OCI-LY7 (cell line): ENCODE data around the gene SMIM45.

Experiments
- BruUV-seq: library from RNA; stranded (reverse); fragments of 400-500 nt; replicated peaks from 2 replicates; lab custom pipeline; 2021; lab: Mats Ljungman, UMichigan
- CTCF ChIA-PET: fragments of 300-600 bp; sonication (Branson Sonifier 250); formaldehyde crosslinking; loops from one replicate; lab custom pipeline; 2022; ENCODE audit warnings: antibody characterized with exemption; ENCODE audit not compliant: unreplicated experiment; lab: Charles Lee
- POLR2A ChIA-PET: fragments of 300-600 bp; sonication (Branson Sonifier 250); formaldehyde crosslinking; loops from one replicate; lab custom pipeline; 2022; ENCODE audit warnings: antibody characterized with exemption; lab: Charles Lee
- DNase-seq: peaks from one replicate; pipeline ENCODE4 v3.0.0-alpha.2; 2015; ENCODE audit warnings: low spot score
- H2AFZ ChIP-seq: fragments of 200-600 bp; sonication (generic), shearing (Covaris generic); 2 replicates; pipeline ENCODE4 v1.6.1; 2014; ENCODE audit warnings: mild to moderate bottlenecking, antibody characterized with exemption, low read length, moderate library complexity
- H3K27ac ChIP-seq: fragments of 200-600 bp; sonication (generic); 2 replicates; pipeline ENCODE4 v1.5.1; 2014; ENCODE audit warnings: mixed run types, low read depth, mild to moderate bottlenecking, moderate library complexity, low read length, inconsistent platforms; ENCODE audit not compliant: poor library complexity, severe bottlenecking
- H3K36me3 ChIP-seq: fragments of 200-600 bp; sonication (generic); 2 replicates; pipeline ENCODE4 v1.6.1; 2014; ENCODE audit warnings: mild to moderate bottlenecking, antibody characterized with exemption, low read length, moderate library complexity, mixed read lengths; ENCODE audit not compliant: insufficient read depth
- H3K4me1 ChIP-seq: fragments of 200-600 bp; sonication (generic); 2 replicates; pipeline ENCODE4 v1.5.1; 2014; ENCODE audit warnings: mild to moderate bottlenecking, low read length; ENCODE audit not compliant: insufficient read depth, poor library complexity, severe bottlenecking
- H3K4me2 ChIP-seq: fragments of 200-600 bp; sonication (generic); 2 replicates; pipeline ENCODE4 v1.6.1; 2014; ENCODE audit warnings: mild to moderate bottlenecking, low read length
- H3K4me3 ChIP-seq: fragments of 200-600 bp; sonication (generic); 2 replicates; pipeline ENCODE4 v1.5.1; 2014; ENCODE audit warnings: mild to moderate bottlenecking, low read depth, low read length; ENCODE audit not compliant: poor library complexity, severe bottlenecking
- H3K79me2 ChIP-seq: fragments of 200-600 bp; sonication (generic); 2 replicates; pipeline ENCODE4 v1.6.1; 2016; ENCODE audit warnings: low read depth, mild to moderate bottlenecking, low read length, moderate library complexity, mixed read lengths; ENCODE audit not compliant: insufficient read depth
- H3K9me2 ChIP-seq: fragments of 200-600 bp; sonication (generic); 2 replicates; pipeline ENCODE4 v1.6.1; 2016; ENCODE audit warnings: mild to moderate bottlenecking, low read length, mixed read lengths; ENCODE audit not compliant: insufficient read depth
- H3K9me3 ChIP-seq: fragments of 200-600 bp; sonication (generic); 2 replicates; pipeline ENCODE4 v1.6.1; 2014; ENCODE audit warnings: mild to moderate bottlenecking, mixed run types, low read length, mixed read lengths
- H4K20me1 ChIP-seq: fragments of 200-600 bp; sonication (generic); 2 replicates; pipeline ENCODE4 v1.6.1; 2014; ENCODE audit warnings: mild to moderate bottlenecking, antibody characterized with exemption, low read length, moderate library complexity, mixed read lengths; ENCODE audit not compliant: insufficient read depth
- CTCF ChIP-seq: fragments of 200-600 bp; sonication (generic); conservative IDR thresholded peaks from 2 replicates; pipeline ENCODE4 v1.5.1; 2014; ENCODE audit warnings: mild to moderate bottlenecking, antibody characterized with exemption, low read length, moderate library complexity, mixed read lengths
- EZH2phosphoT487 ChIP-seq: fragments of 200-600 bp; sonication (generic); IDR thresholded peaks from 2 replicates; pipeline ENCODE4 v1.6.1; 2018; ENCODE audit warnings: low read depth, borderline replicate concordance, mild to moderate bottlenecking, mixed run types, antibody characterized with exemption, low read length, moderate library complexity, mixed read lengths
- intact Hi-C: fragments of 100-400 bp; cut with micrococcal nuclease; formaldehyde crosslinking; loops from one replicate; pipeline ENCODE4 v1.10.0; 2022; ENCODE audit not compliant: unreplicated experiment

Gene SMIM45

GRCh38 chr22:41923595-41924276, 28.2 kb upstream of the SMIM45 start:
- TSS peak; percentile 48 for BruUV-seq
- H3K9me2 ChIP-seq = no peaks in the 10 kb centered on the region
- H4K20me1 ChIP-seq = 0 out of 2 replicates have a peak, but pooled peaks cover 4% of the 10 kb centered on the region
- no peak overlapping the region for H3K4me3 ChIP-seq
- H3K4me2 ChIP-seq = peak overlapping the region; percentile 80
- H3K4me1 ChIP-seq = peaks cover 98% of the 10 kb centered on the region
- DNase-seq = no peak
- CTCF ChIA-PET = no interaction called here
- H3K9me3 ChIP-seq = no peaks in the 10 kb centered on the region
- peaks cover 17% of the 10 kb centered on the region; the same call in 1 of the 2 replicates for H3K36me3 ChIP-seq
- H3K27ac ChIP-seq = peak overlapping the region; percentile 88
- H2AFZ ChIP-seq = no peak overlapping the region
- intact Hi-C loops = loop anchor here (5.0 kb wide), 1 partner anchor 91 kb away; the partner anchor contains the start of gene SREBF2
- POLR2A ChIA-PET = interaction anchor here (0.5 to 2.2 kb wide), 7 partner anchors 9 to 1011 kb away, joined by 3 to 7 read pairs (median 4); partner anchors contain the start of gene SHISA8
- TF ChIP-seq EZH2phosphoT487 = no peak
- TF ChIP-seq CTCF = no peak
- H3K79me2 ChIP-seq = peaks cover 4% of the 10 kb centered on the region; the same call in 1 of the 2 replicates

- H2AFZ ChIP-seq = no peak overlapping the region
- H3K36me3 ChIP-seq = peaks cover 17% of the 10 kb centered on the region; the same call in 1 of the 2 replicates
- H3K4me1 ChIP-seq = peaks cover 95% of the 10 kb centered on the region
- POLR2A ChIA-PET = interaction anchor here (0.9 to 2.1 kb wide), 7 partner anchors 11 to 519 kb away, joined by 3 to 9 read pairs (median 4); partner anchors contain the start of genes CCDC134 and CENPM
- CTCF ChIA-PET = interaction anchor here (0.6 to 1.9 kb wide), 7 partner anchors 10 to 260 kb away, joined by 3 to 5 read pairs (median 3); partner anchors contain the start of gene CENPM
- H3K4me3 ChIP-seq = peak overlapping the region; percentile 68
- peak overlapping the region; percentile 76 for H3K27ac ChIP-seq
- peaks cover 4% of the 10 kb centered on the region; the same call in 1 of the 2 replicates for H3K79me2 ChIP-seq
- DNase-seq = peak; percentile 78
- no peaks in the 10 kb centered on the region for H3K9me2 ChIP-seq
- intact Hi-C loops = loop anchor here (1.0 to 5.0 kb wide), 2 partner anchors 10 to 104 kb away; no protein-coding TSS in a partner anchor
- H3K9me3 ChIP-seq = no peaks in the 10 kb centered on the region
- no TSS peak for BruUV-seq
- no peaks in the 10 kb centered on the region for H4K20me1 ChIP-seq
- TF ChIP-seq EZH2phosphoT487 = no peak
- TF ChIP-seq CTCF = peak; percentile 82
- H3K4me2 ChIP-seq = peak overlapping the region; percentile 78
Measured at GRCh38 chr22:41925783-41926460, 26.0 kb upstream of the SMIM45 start.
